RPMI7951 (cell line): ENCODE data around the gene CPXM2. TPM values are rescaled to one million over a fixed set of nuclear protein-coding genes. Genes with fewer than 3 reads are reported as not detected.

Source experiments
- total RNA-seq: library from RNA; depleted of rRNA; stranded (reverse); fragments of >200 nt; shearing (Covaris generic); gene quantifications from 2 replicates; pipeline ENCODE4 v1.2.3, GENCODE V29; 2014; rRNA removed

Gene CPXM2
- total RNA-seq, 1 experiment from 2014 or later, result 0.60 TPM

Other genes starting within 250 kb of the CPXM2 start
- under 0.01 TPM in 2 replicates for gene GPR26, start 225.5 kb downstream of the CPXM2 start, total RNA-seq
- gene CHST15, start 201.8 kb upstream of the CPXM2 start, total RNA-seq, result 26.2 and 36.4 TPM in 2 replicates